Adipocyte (in vitro differentiated cells): ENCODE results near the gene ZNF568.

Source experiments
- DNase-seq: peaks from one replicate; pipeline ENCODE4 v3.0.0-alpha.2; 2015; ENCODE audit warnings: low read depth
- H3K27me3 ChIP-seq: replicated peaks from 2 replicates; pipeline ENCODE4 v1.7.0; 2013; ENCODE audit warnings: mild to moderate bottlenecking, low read length, moderate library complexity; ENCODE audit not compliant: control insufficient read depth, insufficient read depth
- H3K36me3 ChIP-seq: 2 replicates; pipeline ENCODE4 v1.7.0; 2013; ENCODE audit warnings: low read length, mild to moderate bottlenecking, moderate library complexity; ENCODE audit not compliant: control insufficient read depth, insufficient read depth, severe bottlenecking
- H3K4me1 ChIP-seq: 2 replicates; pipeline ENCODE4 v1.7.0; 2013; ENCODE audit warnings: mild to moderate bottlenecking, low read length, moderate library complexity; ENCODE audit not compliant: control insufficient read depth, insufficient read depth
- H3K4me3 ChIP-seq: 2 replicates; pipeline ENCODE4 v1.7.0; 2013; ENCODE audit warnings: mild to moderate bottlenecking, low read length, moderate library complexity
- H3K9ac ChIP-seq: 2 replicates; pipeline ENCODE4 v1.7.0; 2013; ENCODE audit warnings: mild to moderate bottlenecking, low read length, moderate library complexity
- H3K9me3 ChIP-seq: 2 replicates; pipeline ENCODE4 v1.7.0; 2013; ENCODE audit warnings: mild to moderate bottlenecking, low read length, moderate library complexity; ENCODE audit not compliant: control insufficient read depth

Gene ZNF568

GRCh38 chr19:36962346-36962745, 46.2 kb downstream of the ZNF568 start:
- Histone ChIP-seq H3K4me3 (no peak overlapping the region), H3K9ac (no peak overlapping the region), H3K9me3 (peaks cover 61% of the 10 kb centered on the region), H3K36me3 (peaks cover 3% of the 10 kb centered on the region), H3K27me3 (no peaks in the 10 kb centered on the region), H3K4me1 (no peaks in the 10 kb centered on the region)
- DNase-seq: no peak

- H3K27me3 ChIP-seq: no peaks in the 10 kb centered on the region
- no peak overlapping the region for H3K4me3 ChIP-seq
- no peaks in the 10 kb centered on the region for H3K4me1 ChIP-seq
- DNase-seq: no peak
- no peak overlapping the region for H3K9ac ChIP-seq
- H3K36me3 ChIP-seq: peaks cover 3% of the 10 kb centered on the region
- H3K9me3 ChIP-seq: peaks cover 57% of the 10 kb centered on the region
Observed at GRCh38 chr19:36963280-36963679, 47.1 kb downstream of the ZNF568 start.

GRCh38 chr19:36972571-36972970, 56.4 kb downstream of the ZNF568 start:
- Histone ChIP-seq H3K4me3 (peak overlapping the region; percentile 81), H3K27me3 (no peaks in the 10 kb centered on the region), H3K4me1 (no peaks in the 10 kb centered on the region), H3K9me3 (peaks cover 10% of the 10 kb centered on the region), H3K9ac (peak overlapping the region; percentile 53), H3K36me3 (no peaks in the 10 kb centered on the region)
- no peak for DNase-seq

GRCh38 chr19:36973021-36973843, 57.1 kb downstream of the ZNF568 start:
- peak; percentile 62 for DNase-seq
- Histone ChIP-seq H3K27me3 (no peaks in the 10 kb centered on the region), H3K36me3 (peaks cover 5% of the 10 kb centered on the region), H3K4me1 (no peaks in the 10 kb centered on the region), H3K9me3 (peaks cover 8% of the 10 kb centered on the region), H3K4me3 (peak overlapping the region; percentile 81), H3K9ac (peak overlapping the region; percentile 53)

GRCh38 chr19:36973844-36974195, 57.7 kb downstream of the ZNF568 start:
- H3K9ac ChIP-seq: peak overlapping the region; percentile 53
- peaks cover 7% of the 10 kb centered on the region for H3K36me3 ChIP-seq
- no peak for DNase-seq
- H3K4me3 ChIP-seq: peak overlapping the region; percentile 81
- H3K27me3 ChIP-seq: no peaks in the 10 kb centered on the region
- H3K4me1 ChIP-seq: no peaks in the 10 kb centered on the region
- H3K9me3 ChIP-seq: peaks cover 8% of the 10 kb centered on the region

GRCh38 chr19:36986131-36986530, 70.0 kb downstream of the ZNF568 start:
- Histone ChIP-seq H3K27me3 (no peaks in the 10 kb centered on the region), H3K9ac (no peak overlapping the region), H3K9me3 (peaks cover 25% of the 10 kb centered on the region), H3K4me3 (no peak overlapping the region), H3K36me3 (peaks cover under 1% of the 10 kb centered on the region), H3K4me1 (no peaks in the 10 kb centered on the region)
- no peak for DNase-seq

GRCh38 chr19:36986601-36987000, 70.5 kb downstream of the ZNF568 start:
- H3K9me3 ChIP-seq: peaks cover 29% of the 10 kb centered on the region
- no peaks in the 10 kb centered on the region for H3K27me3 ChIP-seq
- no peak for DNase-seq
- no peak overlapping the region for H3K4me3 ChIP-seq
- H3K9ac ChIP-seq: no peak overlapping the region
- H3K36me3 ChIP-seq: peaks cover under 1% of the 10 kb centered on the region
- H3K4me1 ChIP-seq: no peaks in the 10 kb centered on the region

- Histone ChIP-seq H3K4me1 (no peaks in the 10 kb centered on the region), H3K36me3 (peaks cover 3% of the 10 kb centered on the region), H3K9me3 (peaks cover 31% of the 10 kb centered on the region), H3K27me3 (no peaks in the 10 kb centered on the region), H3K9ac (no peak overlapping the region), H3K4me3 (no peak overlapping the region)
- DNase-seq: no peak
Observed at GRCh38 chr19:36987091-36987490, 71.0 kb downstream of the ZNF568 start.

- peaks cover 64% of the 10 kb centered on the region for H3K9me3 ChIP-seq
- DNase-seq: no peak
- no peaks in the 10 kb centered on the region for H3K4me1 ChIP-seq
Observed at GRCh38 chr19:36997152-36997842, 81.2 kb downstream of the ZNF568 start.

GRCh38 chr19:36997843-36998235, 81.7 kb downstream of the ZNF568 start:
- Histone ChIP-seq H3K9ac (no peak overlapping the region), H3K9me3 (peaks cover 58% of the 10 kb centered on the region), H3K4me1 (no peaks in the 10 kb centered on the region), H3K4me3 (no peak overlapping the region), H3K27me3 (no peaks in the 10 kb centered on the region), H3K36me3 (peaks cover 31% of the 10 kb centered on the region)
- no peak for DNase-seq

More at GRCh38 chr19:36997152-36997842, 81.2 kb downstream of the ZNF568 start:
- Histone ChIP-seq H3K4me3 (peak overlapping the region; percentile 53), H3K9ac (no peak overlapping the region), H3K27me3 (no peaks in the 10 kb centered on the region), H3K36me3 (peaks cover 37% of the 10 kb centered on the region)

- Histone ChIP-seq H3K9me3 (peaks cover 44% of the 10 kb centered on the region), H3K27me3 (no peaks in the 10 kb centered on the region), H3K9ac (no peak overlapping the region), H3K36me3 (peaks cover 26% of the 10 kb centered on the region), H3K4me1 (no peaks in the 10 kb centered on the region), H3K4me3 (no peak overlapping the region)
- no peak for DNase-seq
Observed at GRCh38 chr19:36999313-36999712, 83.2 kb downstream of the ZNF568 start.
